ENCODE results near the gene DUT.
A peak's percentile ranks its signal among the peaks of the same experiment; 100 is the strongest.

DUT gene

DNA sequence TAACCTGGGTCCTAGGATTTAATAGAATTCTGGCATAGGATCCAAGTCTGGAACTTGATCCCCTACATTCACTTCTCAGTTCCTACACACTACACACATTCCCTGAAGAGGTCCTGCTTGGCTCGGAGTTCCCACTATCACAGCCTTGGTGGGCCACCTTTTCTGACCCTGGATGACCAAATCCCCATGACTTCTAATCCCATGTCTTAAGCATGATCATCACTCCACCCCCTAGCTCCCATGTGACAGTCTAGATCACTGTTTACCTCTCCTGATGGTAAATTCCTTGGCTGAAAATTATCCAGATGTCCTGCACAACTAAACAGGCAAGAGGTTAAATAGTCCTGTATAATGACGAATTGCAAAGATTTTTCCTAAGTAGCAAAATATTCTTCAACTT lies 40.3 kb downstream of the DUT start:
- no peak for DNase-seq (ENCODE audit: low spot score)

DNA sequence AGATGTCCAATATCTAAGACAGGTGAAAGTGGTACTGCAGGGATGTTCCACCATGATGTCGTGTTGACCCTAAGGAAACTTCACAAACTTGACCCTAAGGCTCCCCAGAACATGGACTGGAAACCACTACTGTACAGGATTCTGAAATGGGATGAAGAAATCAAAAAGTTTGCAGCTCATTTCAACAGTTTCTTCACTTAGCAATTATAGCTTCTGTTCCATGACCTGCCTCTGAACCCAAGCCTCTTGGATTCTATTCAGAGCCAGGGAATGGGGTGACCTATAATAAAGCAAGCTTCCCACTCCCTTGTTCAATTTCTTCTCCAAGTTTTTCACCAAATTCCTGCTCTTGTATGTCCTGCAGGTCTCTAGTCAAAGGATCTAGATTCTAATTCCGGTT lies 40.7 kb downstream of the DUT start:
- no peak for DNase-seq (ENCODE audit: low spot score)

DNA sequence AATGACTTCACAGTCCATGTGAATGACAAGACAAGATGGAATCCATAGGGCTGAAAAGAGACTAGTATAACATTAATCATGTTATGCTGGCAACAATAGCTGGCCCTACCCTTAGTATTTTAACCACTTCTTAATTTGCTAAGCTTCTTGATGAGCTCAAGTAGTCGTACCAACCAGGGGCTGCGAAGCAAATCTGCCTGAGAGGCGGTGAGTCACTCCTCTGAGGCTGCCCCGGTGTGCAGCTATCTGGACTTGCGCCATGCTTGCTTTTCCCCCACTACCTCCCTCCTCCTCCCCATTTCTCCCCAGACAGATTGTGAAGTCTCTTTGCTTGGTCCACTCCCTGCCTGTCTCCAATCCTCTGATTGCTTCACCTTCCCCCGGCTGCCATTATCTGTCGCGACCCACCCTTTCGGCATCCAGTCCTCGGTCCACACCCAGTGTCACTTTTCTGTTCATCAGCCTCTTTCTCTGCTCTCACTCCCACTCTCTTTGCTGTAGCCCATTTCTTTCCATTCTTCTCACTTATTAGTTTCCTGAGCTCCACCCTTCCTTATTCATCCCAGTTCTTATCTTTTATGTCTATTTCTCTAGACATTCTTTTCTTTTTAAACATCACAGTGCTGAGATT lies 42.7 kb downstream of the DUT start:
- DNase-seq (ENCODE audit: low spot score): no peak

DNA sequence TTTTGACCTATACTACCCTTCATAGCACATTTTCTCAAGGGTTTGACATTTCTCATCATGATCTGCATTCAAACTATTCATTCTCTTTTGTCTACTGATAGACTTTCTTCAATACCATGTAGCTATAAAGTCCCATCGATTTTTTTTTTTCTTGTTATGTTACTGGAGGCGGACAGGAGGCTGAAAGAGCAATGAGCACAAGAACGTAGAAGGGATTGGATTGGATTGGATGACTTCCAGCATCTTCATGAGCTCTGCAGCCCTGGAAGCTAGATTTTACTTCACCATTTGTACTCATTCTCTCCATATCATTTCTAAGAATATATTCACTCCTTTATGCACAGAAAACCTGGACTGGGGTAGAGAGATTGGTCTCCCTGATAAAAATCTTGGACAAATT lies 43.2 kb downstream of the DUT start:
- DNase-seq (ENCODE audit: low spot score): no peak

DNA sequence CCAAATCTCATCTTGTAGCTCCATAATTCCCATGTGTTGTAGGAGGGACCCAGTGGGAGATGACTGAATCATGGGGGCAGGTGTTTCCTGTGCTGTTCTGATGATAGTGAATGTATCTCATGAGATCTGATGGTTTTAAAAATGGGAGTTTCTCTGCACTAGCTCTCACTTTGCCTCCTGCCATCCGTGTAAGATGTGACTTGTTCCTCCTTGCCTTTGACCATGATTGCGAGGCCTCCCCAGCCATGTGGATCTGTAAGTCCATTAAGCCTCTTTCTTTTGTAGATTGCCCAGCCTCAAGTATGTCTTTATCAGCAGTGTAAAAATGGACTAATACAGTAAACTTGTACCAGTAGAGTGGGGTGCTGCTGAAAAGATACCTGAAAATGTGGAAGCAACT lies 44.5 kb downstream of the DUT start:
- DNase-seq (ENCODE audit: low spot score): no peak

DNA sequence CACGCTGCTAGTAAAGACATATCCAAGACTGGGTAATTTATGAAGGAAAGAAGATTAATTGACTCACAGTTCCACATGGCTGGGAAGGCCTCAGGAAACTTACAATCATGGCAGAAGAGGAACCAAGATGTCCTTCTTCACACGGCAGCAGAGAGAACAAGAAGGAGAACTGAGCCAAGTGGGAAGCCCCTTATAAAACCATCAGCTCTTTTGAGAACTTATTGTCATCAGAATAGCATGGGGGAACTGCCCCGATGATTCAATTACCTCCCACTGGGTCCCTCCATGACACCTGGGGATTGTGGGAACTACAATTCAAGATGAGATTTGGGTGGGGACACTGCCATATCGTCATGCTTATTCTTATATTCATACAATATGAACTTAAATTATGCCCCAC lies 49.0 kb downstream of the DUT start:
- DNase-seq (ENCODE audit: low spot score): no peak

DNA sequence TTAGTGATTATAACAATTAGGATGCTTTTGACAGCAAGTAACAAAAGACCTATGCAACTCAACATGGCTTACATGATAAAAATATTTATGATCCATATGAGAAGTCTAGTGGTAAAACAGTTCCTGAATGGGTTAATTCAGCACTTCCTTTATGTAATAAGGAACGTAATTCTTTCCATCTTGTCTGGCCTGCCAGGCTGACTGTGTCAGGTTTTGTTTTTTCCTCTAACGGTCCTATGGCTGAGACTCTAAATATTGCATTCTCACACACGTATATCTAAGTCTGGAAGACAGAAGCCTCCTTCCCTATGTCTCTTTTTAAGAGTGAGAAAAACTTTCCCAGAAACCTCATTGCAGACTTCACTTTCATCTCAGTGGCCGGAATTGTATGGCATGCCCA lies 50.6 kb downstream of the DUT start:
- DNase-seq (ENCODE audit: low spot score): no peak

DNA sequence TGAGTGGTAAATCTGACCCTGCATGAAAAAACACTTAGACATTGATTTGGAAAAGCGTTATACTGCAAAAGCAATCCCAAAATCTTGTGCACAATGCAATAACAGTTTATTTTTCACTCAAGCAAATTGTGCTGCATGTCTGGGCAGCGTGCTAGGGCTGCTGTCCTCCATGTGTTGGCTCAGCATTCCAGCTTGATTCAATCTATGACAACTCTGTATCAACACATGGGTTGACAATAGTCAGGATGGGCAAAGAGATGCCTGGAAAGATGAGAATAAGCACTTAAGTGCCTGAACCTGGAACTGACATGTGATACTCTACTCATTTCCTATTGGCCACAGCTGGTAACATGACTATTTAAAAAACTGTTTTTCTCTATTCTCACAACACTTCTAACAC lies 51.8 kb downstream of the DUT start:
- no peak for DNase-seq (ENCODE audit: low spot score)

DNA sequence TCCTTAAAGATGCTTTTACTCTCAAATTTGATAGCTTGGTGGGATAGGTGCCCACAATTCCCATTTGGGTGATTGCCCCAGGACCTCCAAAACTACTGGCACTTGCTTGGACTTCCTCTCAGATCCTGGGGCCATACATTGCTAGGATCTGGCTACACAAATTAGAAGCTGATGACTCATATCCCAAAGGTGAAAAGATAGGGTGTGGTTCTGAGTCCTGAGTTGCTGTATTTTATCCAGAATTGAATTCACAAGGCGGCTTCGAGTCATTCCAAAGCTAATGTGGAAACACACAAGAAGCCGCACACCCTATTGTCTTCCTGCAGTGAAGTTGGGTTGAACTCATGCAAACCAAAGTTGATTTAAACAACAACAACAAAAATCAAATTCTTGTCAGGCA lies 53.4 kb downstream of the DUT start:
- DNase-seq (ENCODE audit: low spot score): peak; percentile 14

DNA sequence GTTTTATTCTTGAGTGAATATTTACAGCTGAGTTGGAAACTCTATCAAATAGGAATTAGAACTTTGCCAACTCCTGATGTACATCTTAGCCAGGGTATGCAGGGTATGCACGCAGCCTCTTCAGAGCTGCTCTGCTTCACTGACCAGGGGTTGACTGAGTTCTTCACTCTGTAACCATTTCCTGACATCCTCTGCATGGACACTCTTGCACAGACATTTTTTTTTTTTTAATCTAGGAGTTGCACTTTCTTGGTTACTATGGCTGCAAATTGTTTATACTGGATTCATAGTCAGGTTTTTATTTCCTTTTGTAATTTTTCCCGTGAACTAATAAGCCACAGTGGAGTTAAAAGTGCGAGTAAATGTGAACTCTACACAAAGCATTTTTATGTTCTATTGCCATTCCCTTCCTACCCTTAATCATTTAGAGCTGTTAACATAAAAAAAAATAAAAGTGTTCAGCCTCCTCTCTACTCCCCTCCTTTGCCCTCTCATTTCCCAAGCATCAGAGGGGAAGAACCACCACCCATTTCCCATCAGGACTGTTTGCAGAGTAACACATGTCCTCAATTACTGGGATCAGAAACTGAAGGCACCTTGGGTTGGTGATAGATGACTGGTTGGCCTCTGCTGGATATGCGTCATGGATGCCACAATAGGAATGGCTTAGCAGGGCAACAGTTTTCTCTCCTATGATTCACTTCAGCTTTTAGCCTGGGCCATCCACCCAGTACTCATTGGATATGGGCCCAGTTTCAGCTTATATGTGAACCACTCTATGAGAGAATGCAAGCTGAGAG lies 54.0 kb downstream of the DUT start:
- no peak for DNase-seq (ENCODE audit: low spot score)

DNA sequence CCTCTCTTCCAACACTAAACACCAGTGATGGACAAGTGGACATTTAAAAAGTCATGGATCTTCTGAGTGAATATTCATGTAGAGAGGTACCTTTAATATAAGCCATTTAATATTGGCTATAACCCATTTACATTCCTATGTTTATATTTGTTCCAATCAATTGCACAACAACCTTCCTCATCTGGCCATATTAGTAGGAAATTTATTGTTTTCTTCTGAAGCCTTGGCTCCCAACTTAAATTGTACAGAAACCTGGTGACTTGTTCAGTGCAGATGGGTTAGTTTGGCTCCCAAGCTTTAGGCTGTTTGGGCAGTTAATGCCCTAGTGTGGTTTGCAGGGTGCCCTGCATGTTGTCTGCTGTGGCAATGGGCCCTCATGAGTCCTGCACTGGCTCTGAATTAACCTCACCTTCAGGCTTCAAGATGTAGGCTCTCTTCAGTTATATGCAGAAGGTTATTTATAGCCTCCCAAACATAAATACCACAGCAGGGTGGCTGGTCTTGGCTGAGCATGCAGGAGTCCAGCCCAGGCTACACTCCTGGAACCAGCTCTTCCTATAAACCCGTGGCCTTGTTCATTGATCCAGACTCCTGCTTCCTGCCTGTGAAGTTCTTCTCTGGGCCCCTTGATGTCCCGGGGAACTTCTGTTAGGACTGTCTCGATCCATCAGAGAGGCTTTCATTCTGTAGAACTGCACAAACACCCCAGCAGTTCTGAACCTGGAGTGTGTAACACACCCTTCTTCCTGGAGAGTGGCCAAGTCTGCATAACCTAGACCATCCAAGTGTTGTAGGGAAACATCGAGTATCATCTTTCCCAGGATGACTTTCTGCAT lies 57.0 kb downstream of the DUT start:
- no peak for DNase-seq (ENCODE audit: low spot score)

DNA sequence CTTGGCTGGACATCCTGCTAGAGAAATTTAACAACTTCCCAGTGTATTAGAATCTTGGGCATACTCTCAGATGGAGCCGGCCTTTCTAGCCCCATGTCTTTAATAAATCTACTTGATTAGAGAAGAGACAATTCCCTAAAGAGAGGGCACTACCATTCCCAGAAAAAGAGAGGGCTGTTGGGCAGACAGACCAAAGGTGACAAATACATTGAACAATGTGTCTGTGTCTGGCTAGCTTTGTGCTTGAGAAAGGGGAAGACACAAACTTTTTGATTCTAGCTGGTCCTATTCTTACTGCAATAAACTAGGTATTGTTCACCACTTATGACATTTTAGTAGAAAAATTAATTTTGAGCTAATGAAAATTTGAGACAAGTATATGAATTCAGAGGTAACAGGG lies 57.7 kb downstream of the DUT start:
- no peak for DNase-seq (ENCODE audit: low spot score)

DNA sequence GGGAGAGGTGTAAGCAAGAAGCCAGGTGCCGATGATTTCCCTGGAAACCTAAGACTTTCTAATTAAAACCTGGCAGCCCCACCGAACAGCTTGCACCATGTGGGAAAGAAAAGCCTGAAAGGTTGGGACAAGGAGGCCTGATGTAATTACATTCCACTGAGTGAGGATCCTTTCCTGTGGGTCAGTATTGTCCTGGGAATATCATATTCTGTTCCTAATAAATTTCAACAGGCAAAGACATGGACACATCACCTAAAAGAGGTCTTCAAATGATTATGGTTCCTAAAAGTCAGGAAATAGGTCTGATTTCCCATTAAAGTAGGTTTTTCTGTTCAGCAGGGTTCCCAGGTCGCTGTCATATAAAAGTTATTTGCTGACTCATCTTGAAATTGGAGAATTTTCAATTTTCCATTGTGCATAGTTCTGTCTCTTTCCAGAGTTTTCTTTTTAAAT lies 58.5 kb downstream of the DUT start:
- DNase-seq (ENCODE audit: low spot score): no peak

DNA sequence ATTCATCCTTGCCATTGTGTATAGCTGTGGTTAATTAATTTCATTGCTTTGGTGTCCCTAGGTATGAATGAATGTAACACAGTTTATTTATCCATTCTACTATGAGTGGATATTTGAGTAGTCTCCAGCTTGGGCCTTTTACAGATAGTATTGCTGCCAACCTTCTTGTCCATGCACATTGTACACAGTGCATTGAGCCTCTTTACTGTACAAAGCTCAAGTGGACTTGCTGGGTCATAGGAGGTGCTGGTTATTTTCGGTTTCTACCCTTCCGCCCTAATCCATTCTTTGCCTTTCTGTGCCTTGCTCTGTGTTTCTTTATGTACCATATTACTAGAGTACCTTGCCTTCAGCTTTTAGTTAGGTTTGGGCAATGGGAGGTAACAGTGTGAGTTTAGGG lies 60.7 kb downstream of the DUT start:
- no peak for DNase-seq (ENCODE audit: low spot score)

DNA sequence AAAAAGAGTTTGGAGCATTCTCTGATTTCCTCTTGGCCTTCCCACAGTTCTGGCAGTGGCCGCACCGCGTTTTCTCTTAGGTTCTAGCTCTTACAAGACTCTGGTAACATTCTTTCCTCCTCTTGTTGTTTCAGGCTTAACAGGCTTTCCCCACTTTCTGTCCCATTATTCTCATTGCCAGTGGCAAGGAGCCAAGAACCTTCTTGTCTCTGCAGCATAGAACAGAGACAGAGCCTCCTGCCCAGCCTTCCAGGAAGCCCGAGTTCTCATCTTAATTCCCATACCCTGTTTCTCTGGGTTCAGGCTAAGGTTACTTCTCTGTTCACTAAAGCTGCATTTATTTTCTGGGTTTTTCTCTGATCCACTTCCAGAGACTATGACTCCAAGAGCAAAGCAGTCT lies 61.1 kb downstream of the DUT start:
- DNase-seq (ENCODE audit: low spot score): no peak
